ENCODE data around the gene HELT. TPM values are rescaled to one million over a fixed set of nuclear protein-coding genes. Genes with fewer than 3 reads are reported as not detected.

HELT gene
- total and polyA plus RNA-seq, 2 of the 4 experiments (the other 2 are of a cell fraction), result not detected

GRCh38 chr4:184980261-184980660, 38.0 kb upstream of the HELT start:
- intact Hi-C loops (cut with micrococcal nuclease) (no loop called here), dilution Hi-C loops (cut with HindIII; ENCODE audit: low sequenced_read_pairs, unreplicated experiment) (no loop called here), in situ Hi-C loops (cut with MboI; ENCODE audit: low sequenced_read_pairs) (no loop called here)
- H4K5ac ChIP-seq (ENCODE audit: low read depth, low read length), result no peak overlapping the region
- H2BK120ac ChIP-seq (ENCODE audit: low read depth, low read length), result no peak overlapping the region
- H3K4ac ChIP-seq (ENCODE audit: low read depth, low read length), result no peak overlapping the region
- 60% methylated on average over 1 of the region's 6 CpGs; no CpG with 5 or more reads in 1 of the 2 experiments for WGBS, 2 experiments (ENCODE audit: extremely low coverage in 2 of 2, insufficient read length in 1 of 2)
- H3K4me3 ChIP-seq (ENCODE audit: insufficient read depth, low read depth, low read length), result no peak overlapping the region
- H3K9me1 ChIP-seq (ENCODE audit: insufficient read depth, low read length), result no peaks in the 10 kb centered on the region
- H4K8ac ChIP-seq (ENCODE audit: low read depth in 2 of 2, low read length in 2 of 2), result no peak overlapping the region
- H3K4me2 ChIP-seq (ENCODE audit: low read depth, low read length), result no peak overlapping the region
- no peaks in the 10 kb centered on the region for H3K4me1 ChIP-seq (ENCODE audit: control insufficient read depth, insufficient read depth, low read length)
- no peak for ATAC-seq (ENCODE audit: low read depth)
- H3K27ac ChIP-seq (ENCODE audit: insufficient read depth, low read length), result no peak overlapping the region
- TF ChIP-seq MAFK (IDR thresholded peaks at IDR 0.05; ENCODE audit: low read depth, low read length) (no peak), NFE2L2 (IDR thresholded peaks at IDR 0.05; ENCODE audit: low read depth, low read length) (no peak), MXI1 (IDR thresholded peaks at IDR 0.05; ENCODE audit: borderline replicate concordance, low read depth, low read length) (no peak), RFX5 (IDR thresholded peaks at IDR 0.05; ENCODE audit: low read depth, low read length) (no peak), CTCF (conservative IDR thresholded peaks at IDR 0.05; ENCODE audit: low read depth, low read length) (no peak), CHD1 (IDR thresholded peaks at IDR 0.05; ENCODE audit: low read depth, low read length) (no peak), RCOR1 (IDR thresholded peaks at IDR 0.05; ENCODE audit: insufficient replicate concordance, low read length) (no peak), FOS (IDR thresholded peaks at IDR 0.05; ENCODE audit: low read depth, low read length) (no peak), RAD21 (IDR thresholded peaks at IDR 0.05; ENCODE audit: low read length) (no peak), MAZ (IDR thresholded peaks at IDR 0.05; ENCODE audit: borderline replicate concordance, low read depth, low read length) (no peak)
- H3K56ac ChIP-seq (ENCODE audit: extremely low read depth, insufficient read depth, low read length), result no peak overlapping the region
- H2AK5ac ChIP-seq (ENCODE audit: low read depth, low read length), result no peak overlapping the region
- H3K9ac ChIP-seq (ENCODE audit: low read depth, low read length), result no peak overlapping the region
- peaks cover 3% of the 10 kb centered on the region for H3K27me3 ChIP-seq (ENCODE audit: control insufficient read depth, insufficient read depth, low read length)
- H2BK20ac ChIP-seq (ENCODE audit: low read depth, low read length), result no peak overlapping the region
- no peak overlapping the region for H2AFZ ChIP-seq (replicated peaks; ENCODE audit: low read length, poor library complexity)
- H3K18ac ChIP-seq (ENCODE audit: low read depth, low read length), result no peak overlapping the region
- H2BK5ac ChIP-seq (ENCODE audit: low read depth, low read length, poor library complexity, severe bottlenecking), result no peak overlapping the region
- ChIA-PET POLR2A (ENCODE audit: unreplicated experiment) (no interaction called here), CTCF (no interaction called here)
- H4K91ac ChIP-seq (ENCODE audit: insufficient read depth, low read depth, low read length), result no peak overlapping the region
- no peaks in the 10 kb centered on the region for H3K79me1 ChIP-seq (ENCODE audit: low read depth in 1 of 2, low read length in 2 of 2)
- no peak overlapping the region for H2BK15ac ChIP-seq (ENCODE audit: low read depth, low read length)
- H4K20me1 ChIP-seq (ENCODE audit: insufficient read depth, low read length), result no peaks in the 10 kb centered on the region
- H3K9me3 ChIP-seq (ENCODE audit: control insufficient read depth, insufficient read depth, low read length), result no peaks in the 10 kb centered on the region
- BruUV-seq (replicated peaks), result no TSS peak
- H3K36me3 ChIP-seq (ENCODE audit: control insufficient read depth, insufficient read depth, low read length), result no peaks in the 10 kb centered on the region
- no peak for DNase-seq
- no peak overlapping the region for H3K14ac ChIP-seq (replicated peaks; ENCODE audit: low read depth, low read length)
- H2AK9ac ChIP-seq (replicated peaks; ENCODE audit: low read depth, low read length, poor library complexity), result no peak overlapping the region
- H3K23ac ChIP-seq (ENCODE audit: low read depth, low read length), result no peak overlapping the region
